ACHN (cell line): ENCODE results near the gene TLCD2.
"Not testable (repeated sequence)": the region's sequence is repeated elsewhere in the genome, so short reads cannot be mapped to it uniquely, and the experiment has no call there.

Experiments
- DNase-seq: peaks from one replicate; pipeline ENCODE4 v3.0.0-alpha.2; 2015
- in situ Hi-C: cut with HindIII; loops from 2 replicates; pipeline ENCODE4 v1.10.0; 2017; ENCODE audit warnings: low sequenced_read_pairs, low pct_ligation_motif_present, low pct_unique_long_range_greater_than_20kb

The TLCD2 gene

GRCh38 chr17:1709971-1710806 lies at the start of gene TLCD2:
Gene TLCD2, minus strand, starts transcription at chr17:1710377. Its CDS starts 135 bp downstream, at chr17:1710242.
- in situ Hi-C loops: no loop called here
- DNase-seq: peak; percentile 79

- DNase-seq: no peak
- in situ Hi-C loops: no loop called here
Measured at GRCh38 chr17:1759529-1759928, 49.4 kb upstream of the TLCD2 start.

- no peak for DNase-seq
- in situ Hi-C loops: no loop called here
Measured at GRCh38 chr17:1758807-1759206, 48.6 kb upstream of the TLCD2 start.

- DNase-seq: no peak
- in situ Hi-C loops: no loop called here
Measured at GRCh38 chr17:1755827-1756262, 45.7 kb upstream of the TLCD2 start.

GRCh38 chr17:1755252-1755826 lies 45.2 kb upstream of the TLCD2 start:
- no peak for DNase-seq
- in situ Hi-C loops: no loop called here

- no peak for DNase-seq
- in situ Hi-C loops: no loop called here
Measured at GRCh38 chr17:1754430-1755112, 44.4 kb upstream of the TLCD2 start.

- in situ Hi-C loops: no loop called here
- no peak for DNase-seq
Measured at GRCh38 chr17:1753767-1754429, 43.7 kb upstream of the TLCD2 start.

GRCh38 chr17:1752425-1753262 lies 42.5 kb upstream of the TLCD2 start:
- DNase-seq: peak; percentile 35
- in situ Hi-C loops: no loop called here

- in situ Hi-C loops: no loop called here
- DNase-seq: no peak
Measured at GRCh38 chr17:1750628-1751027, 40.5 kb upstream of the TLCD2 start.

GRCh38 chr17:1746975-1747543 lies 36.9 kb upstream of the TLCD2 start:
- in situ Hi-C loops: no loop called here
- DNase-seq: no peak

- DNase-seq: no peak
- in situ Hi-C loops: no loop called here
Measured at GRCh38 chr17:1745513-1746020, 35.4 kb upstream of the TLCD2 start.

- in situ Hi-C loops: no loop called here
- no peak for DNase-seq
Measured at GRCh38 chr17:1744551-1745512, 34.7 kb upstream of the TLCD2 start.

GRCh38 chr17:1743088-1743439 lies 32.9 kb upstream of the TLCD2 start:
- in situ Hi-C loops: no loop called here
- no peak for DNase-seq

- DNase-seq: peak; percentile 67
- in situ Hi-C loops: no loop called here
Measured at GRCh38 chr17:1742371-1743087, 32.4 kb upstream of the TLCD2 start, which contains the start of gene SERPINF2. Gene SERPINF2, plus strand, starts transcription at chr17:1742871. Its CDS starts 2,125 bp downstream, at chr17:1744996.

GRCh38 chr17:1741899-1742298 lies 31.7 kb upstream of the TLCD2 start:
- in situ Hi-C loops, DNase-seq: not testable (repeated sequence)
